Measurements from ENCODE around the gene LEKR1. TPM values are rescaled to one million over a fixed set of nuclear protein-coding genes. Genes with fewer than 3 reads are reported as not detected.
A peak's percentile ranks its signal among the peaks of the same experiment; 100 is the strongest.
"Not testable (repeated sequence)": the region's sequence is repeated elsewhere in the genome, so short reads cannot be mapped to it uniquely, and the experiment has no call there.

The LEKR1 gene
- total RNA-seq, 1 donor from 2014 or later = 0.27 TPM

GRCh38 chr3:156795890-156796481 lies 30.2 kb upstream of the LEKR1 start:
- Mint-ChIP-seq H3K9me3 (ENCODE audit: unreplicated experiment) (peaks cover 14% of the 10 kb centered on the region), H3K27me3 (ENCODE audit: low read depth, unreplicated experiment) (no peaks in the 10 kb centered on the region), H3K36me3 (ENCODE audit: low read depth, unreplicated experiment) (peaks cover 4% of the 10 kb centered on the region), H3K27ac (ENCODE audit: unreplicated experiment) (peak overlapping the region; percentile 27), H3K4me3 (ENCODE audit: unreplicated experiment) (no peak overlapping the region), H3K4me1 (ENCODE audit: low read depth, unreplicated experiment) (peaks cover 18% of the 10 kb centered on the region)
- H3K9ac ChIP-seq (ENCODE audit: low read length) = no peak overlapping the region
- H4K20me1 ChIP-seq (ENCODE audit: insufficient read depth, low read length) = no peaks in the 10 kb centered on the region
- no peak overlapping the region for H3K27ac ChIP-seq (ENCODE audit: low read depth, low read length)
- H3K4me2 ChIP-seq (ENCODE audit: low read length) = no peak overlapping the region
- peak; percentile 45 for FAIRE-seq
- no peaks in the 10 kb centered on the region for H3K36me3 ChIP-seq (ENCODE audit: insufficient read depth, low read length)
- TF ChIP-seq EZH2 (IDR thresholded peaks at IDR 0.05; ENCODE audit: insufficient read depth, low read length) (no peak), CTCF (IDR thresholded peaks at IDR 0.05; ENCODE audit: insufficient read depth, low read depth, low read length) (no peak)
- no peak overlapping the region for H3K4me3 ChIP-seq (ENCODE audit: insufficient read depth, low read depth, low read length)
- no peaks in the 10 kb centered on the region for H3K79me2 ChIP-seq (ENCODE audit: insufficient read depth, low read length)
- no peak for DNase-seq (ENCODE audit: low read depth)
- H3K27me3 ChIP-seq (ENCODE audit: insufficient read depth, low read length) = no peaks in the 10 kb centered on the region
- peaks cover 11% of the 10 kb centered on the region for H3K4me1 ChIP-seq (ENCODE audit: insufficient read depth, low read length)
- no peaks in the 10 kb centered on the region for H3K9me3 ChIP-seq (ENCODE audit: insufficient read depth, low read depth, low read length)
- no peak overlapping the region for H2AFZ ChIP-seq (ENCODE audit: low read depth, low read length)

DNA sequence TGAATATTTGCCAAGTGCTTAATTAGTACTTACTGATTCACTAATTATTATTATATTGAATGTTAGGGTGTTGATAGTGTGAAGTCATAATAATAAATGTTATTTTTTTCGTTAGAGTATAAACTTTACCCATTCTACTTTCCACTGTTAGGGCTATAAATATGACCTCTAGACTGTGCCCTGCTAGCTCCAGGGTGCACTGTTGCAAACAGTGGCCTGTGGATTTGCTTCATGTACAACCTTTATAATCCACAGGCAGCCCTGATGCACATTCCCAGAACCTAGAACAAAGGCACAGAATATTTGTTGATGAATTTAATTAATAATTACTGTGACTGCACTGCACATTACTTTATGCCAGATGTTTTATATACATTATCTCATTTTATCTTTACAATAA lies 28.8 kb upstream of the LEKR1 start:
- no peak overlapping the region for H3K9ac ChIP-seq (ENCODE audit: low read length)
- no peaks in the 10 kb centered on the region for H3K79me2 ChIP-seq (ENCODE audit: insufficient read depth, low read length)
- H4K20me1 ChIP-seq (ENCODE audit: insufficient read depth, low read length) = no peaks in the 10 kb centered on the region
- no peaks in the 10 kb centered on the region for H3K27me3 ChIP-seq (ENCODE audit: insufficient read depth, low read length)
- H3K36me3 ChIP-seq (ENCODE audit: insufficient read depth, low read length) = no peaks in the 10 kb centered on the region
- H3K4me2 ChIP-seq (ENCODE audit: low read length) = no peak overlapping the region
- no peak for TF ChIP-seq EZH2 (IDR thresholded peaks at IDR 0.05; ENCODE audit: insufficient read depth, low read length)
- no peak for TF ChIP-seq CTCF (IDR thresholded peaks at IDR 0.05; ENCODE audit: insufficient read depth, low read depth, low read length)
- no peak overlapping the region for H3K27ac Mint-ChIP-seq (ENCODE audit: unreplicated experiment)
- H3K27ac ChIP-seq (ENCODE audit: low read depth, low read length) = no peak overlapping the region
- peaks cover 14% of the 10 kb centered on the region for H3K9me3 Mint-ChIP-seq (ENCODE audit: unreplicated experiment)
- H3K36me3 Mint-ChIP-seq (ENCODE audit: low read depth, unreplicated experiment) = peaks cover 4% of the 10 kb centered on the region
- no peak overlapping the region for H3K4me3 Mint-ChIP-seq (ENCODE audit: unreplicated experiment)
- no peak overlapping the region for H3K4me3 ChIP-seq (ENCODE audit: insufficient read depth, low read depth, low read length)
- DNase-seq (ENCODE audit: low read depth) = no peak
- H3K9me3 ChIP-seq (ENCODE audit: insufficient read depth, low read depth, low read length) = no peaks in the 10 kb centered on the region
- no peaks in the 10 kb centered on the region for H3K27me3 Mint-ChIP-seq (ENCODE audit: low read depth, unreplicated experiment)
- FAIRE-seq = no peak
- peaks cover 12% of the 10 kb centered on the region for H3K4me1 Mint-ChIP-seq (ENCODE audit: low read depth, unreplicated experiment)
- H3K4me1 ChIP-seq (ENCODE audit: insufficient read depth, low read length) = peaks cover 11% of the 10 kb centered on the region
- no peak overlapping the region for H2AFZ ChIP-seq (ENCODE audit: low read depth, low read length)

DNA sequence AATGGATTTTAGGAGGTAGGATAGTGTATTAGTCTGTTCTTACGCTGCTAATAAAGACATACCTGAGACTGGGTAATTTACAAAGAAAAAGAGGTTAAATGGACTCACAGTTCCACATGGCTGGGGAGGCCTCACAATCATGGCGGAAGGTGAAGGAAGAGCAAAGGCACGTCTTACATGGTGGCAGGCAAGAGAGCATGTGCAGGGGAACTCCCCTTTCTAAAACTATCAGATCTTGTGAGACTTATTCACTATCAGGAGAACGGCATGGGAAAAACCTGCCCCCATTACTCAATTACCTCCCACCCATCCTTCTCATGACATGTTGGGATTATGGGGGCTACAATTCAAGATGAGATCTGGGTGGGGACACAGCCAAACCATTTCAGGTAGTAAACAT lies 25.9 kb upstream of the LEKR1 start:
- H3K9me3 ChIP-seq (ENCODE audit: insufficient read depth, low read depth, low read length); FAIRE-seq; H3K4me2 ChIP-seq (ENCODE audit: low read length); H3K36me3 ChIP-seq (ENCODE audit: insufficient read depth, low read length); H3K79me2 ChIP-seq (ENCODE audit: insufficient read depth, low read length); H4K20me1 ChIP-seq (ENCODE audit: insufficient read depth, low read length); DNase-seq (ENCODE audit: low read depth); H3K9ac ChIP-seq (ENCODE audit: low read length); H3K4me3 Mint-ChIP-seq (ENCODE audit: unreplicated experiment); H3K27me3 ChIP-seq (ENCODE audit: insufficient read depth, low read length); H3K4me1 ChIP-seq (ENCODE audit: insufficient read depth, low read length); H2AFZ ChIP-seq (ENCODE audit: low read depth, low read length); H3K27ac Mint-ChIP-seq (ENCODE audit: unreplicated experiment); H3K4me1 Mint-ChIP-seq (ENCODE audit: low read depth, unreplicated experiment); H3K4me3 ChIP-seq (ENCODE audit: insufficient read depth, low read depth, low read length); H3K27ac ChIP-seq (ENCODE audit: low read depth, low read length); H3K36me3 Mint-ChIP-seq (ENCODE audit: low read depth, unreplicated experiment); H3K27me3 Mint-ChIP-seq (ENCODE audit: low read depth, unreplicated experiment): not testable (repeated sequence)
- peaks cover 17% of the 10 kb centered on the region for H3K9me3 Mint-ChIP-seq (ENCODE audit: unreplicated experiment)
